Stimulated activated CD4-positive, alpha-beta T cell treated with anti-CD3 and anti-CD28 coated beads, Interleukin-4, amount 100 ng/mL, for 4 hours (primary cell): Measurements from ENCODE around the gene RALB.

ENCODE experiments used
- DNase-seq, 2 experiments: peaks; one replicate each; pipeline ENCODE4 v3.0.0-alpha.2; 2020

The RALB gene

GRCh38 chr2:120265006-120265405, 12.4 kb downstream of the RALB start:
- no peak for DNase-seq

DNA sequence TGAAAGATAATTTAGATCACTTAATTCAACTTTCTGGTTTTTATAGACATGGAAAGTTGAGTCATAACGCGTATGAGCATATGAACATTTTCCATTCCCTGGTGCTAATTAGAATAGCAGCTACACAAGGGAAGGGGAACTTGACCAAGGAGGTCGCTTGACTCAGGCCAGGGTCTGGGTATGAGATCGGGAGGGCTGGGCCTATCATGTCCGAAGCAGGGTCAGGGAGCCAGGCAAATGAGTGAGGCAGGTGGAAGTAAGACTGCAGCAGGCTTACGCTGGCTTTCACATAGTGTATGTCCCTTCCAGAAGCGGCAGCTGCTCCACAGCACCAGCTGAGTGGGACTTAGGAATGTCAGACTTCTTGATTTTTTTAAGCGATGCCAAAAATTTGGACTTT, 14.7 kb downstream of the RALB start:
- no peak for DNase-seq

DNA sequence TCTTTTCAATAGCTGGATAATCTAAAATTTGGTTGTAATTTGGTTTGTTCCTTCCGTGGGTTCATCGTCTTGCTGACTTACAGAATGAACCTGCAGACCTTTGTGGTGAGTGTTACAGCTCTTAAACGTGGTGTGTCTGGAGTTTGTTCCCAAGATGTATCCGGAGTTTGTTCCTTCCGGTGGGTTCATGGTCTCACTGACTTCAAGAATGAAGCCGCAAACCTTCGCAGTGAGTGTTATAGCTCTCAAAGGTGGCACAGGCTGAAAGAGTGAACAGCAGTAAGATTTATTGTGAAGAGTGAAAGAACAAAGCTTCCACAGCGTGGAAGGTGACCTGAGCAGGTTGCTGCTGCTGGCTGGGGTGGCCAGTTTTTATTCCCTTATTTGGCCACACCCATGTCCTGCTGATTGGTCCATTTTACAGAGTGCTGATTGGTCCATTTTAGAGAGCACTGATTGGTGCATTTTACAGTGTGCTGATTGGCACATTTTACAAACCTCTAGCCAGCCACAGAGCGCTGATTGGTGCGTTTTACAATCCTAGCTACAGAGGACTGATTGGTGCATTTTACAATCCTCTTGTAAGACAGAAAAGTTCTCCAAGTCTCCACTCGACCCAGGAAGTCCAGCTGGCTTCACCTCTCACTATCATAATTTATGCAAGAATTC, 16.6 kb downstream of the RALB start:
- no peak for DNase-seq

GRCh38 chr2:120269816-120270215, 17.2 kb downstream of the RALB start:
- DNase-seq: no peak

DNA sequence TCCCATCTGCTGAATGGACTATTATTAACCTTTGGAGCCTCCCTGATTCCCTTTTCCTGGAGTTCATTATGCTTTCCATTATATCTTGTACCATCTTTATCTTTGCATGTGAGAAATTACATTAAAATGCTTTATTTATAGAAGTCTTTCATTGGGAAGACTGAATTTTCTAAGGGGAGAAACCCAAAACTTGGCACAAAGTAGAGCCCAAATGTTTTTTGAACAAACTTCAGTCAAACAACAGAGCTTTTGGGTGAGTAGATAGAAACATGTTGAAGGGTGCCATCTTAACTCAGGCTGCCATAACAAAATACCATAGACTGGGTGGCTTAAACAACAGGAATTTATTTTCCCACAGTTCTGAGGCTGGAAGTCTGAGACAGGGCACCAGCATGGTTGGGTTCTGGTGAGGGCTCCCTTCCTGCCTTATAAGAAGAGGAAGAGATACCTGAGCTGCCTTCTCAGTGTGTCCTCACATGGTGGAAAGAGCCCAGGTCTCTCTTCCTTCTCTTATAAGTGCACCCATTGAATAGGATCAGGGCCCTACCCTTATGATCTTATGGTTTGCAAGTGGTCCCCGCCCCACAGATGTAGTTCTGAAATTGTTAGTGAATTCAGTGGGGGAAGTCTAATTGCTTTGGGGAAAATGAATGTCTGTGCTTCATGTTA, 19.2 kb downstream of the RALB start:
- no peak for DNase-seq

GRCh38 chr2:120272763-120273481, 20.3 kb downstream of the RALB start:
- no peak for DNase-seq

DNA sequence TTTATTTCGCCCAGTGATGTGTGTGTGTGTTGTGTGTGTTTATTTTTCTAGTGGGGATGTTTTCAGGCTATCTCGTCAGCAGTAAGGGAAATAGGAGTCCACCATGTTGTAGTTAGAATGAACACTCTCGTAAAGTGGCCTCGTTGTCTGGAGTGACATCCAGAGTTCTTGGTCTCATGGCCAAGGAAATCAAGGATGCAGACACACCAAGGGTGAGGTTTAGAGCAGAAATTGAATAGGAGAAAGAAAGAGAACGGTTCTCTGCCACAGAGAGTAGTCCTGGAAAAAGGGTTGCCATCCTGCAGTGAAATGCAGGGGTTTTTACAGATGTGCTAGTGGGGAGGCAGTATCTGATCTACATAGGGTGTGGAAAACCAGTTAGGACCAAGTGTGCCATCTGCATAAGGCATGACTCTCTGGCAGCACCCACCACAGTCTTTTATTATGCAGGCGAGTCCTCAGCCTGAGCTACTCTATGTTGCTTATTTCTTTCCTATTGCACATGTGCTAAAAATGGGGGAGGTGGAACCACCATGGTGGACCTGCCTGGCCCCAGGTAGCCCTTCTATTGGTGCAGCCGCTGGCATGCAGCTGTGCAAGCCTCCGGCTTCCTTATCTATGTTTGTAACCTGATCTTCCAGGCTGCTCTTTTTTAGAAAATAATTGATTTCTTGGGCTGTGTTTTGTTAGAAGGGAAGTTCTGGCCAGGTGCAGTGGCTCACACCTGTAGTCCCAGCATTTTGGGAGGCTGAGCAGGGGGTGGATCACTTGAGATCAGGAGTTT, 23.2 kb downstream of the RALB start:
- no peak for DNase-seq

- DNase-seq: no peak
These were observed 25.0 kb downstream of the RALB start for GRCh38 chr2:120277505-120278205.

DNA sequence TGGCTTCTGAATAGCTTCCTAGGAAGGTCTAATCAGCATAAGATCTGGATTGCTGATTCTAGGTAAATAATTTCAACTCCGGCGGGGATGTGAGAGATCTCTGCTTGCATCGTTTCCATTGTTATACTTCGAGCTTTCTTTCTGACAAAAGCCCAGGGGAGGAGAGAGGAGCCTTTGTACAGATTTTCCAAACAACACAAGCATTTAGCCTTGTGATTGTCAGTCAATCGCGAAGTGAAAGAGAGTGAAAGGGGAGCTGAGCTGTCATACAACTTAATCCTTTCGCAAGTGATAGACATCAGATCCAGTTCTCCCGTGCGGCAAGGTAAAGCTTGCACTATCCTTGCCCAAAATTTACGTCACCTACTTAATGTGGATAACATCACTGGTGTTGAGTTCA, 26.2 kb downstream of the RALB start:
- no peak for DNase-seq

GRCh38 chr2:120279708-120280107, 27.1 kb downstream of the RALB start:
- no peak for DNase-seq

DNA sequence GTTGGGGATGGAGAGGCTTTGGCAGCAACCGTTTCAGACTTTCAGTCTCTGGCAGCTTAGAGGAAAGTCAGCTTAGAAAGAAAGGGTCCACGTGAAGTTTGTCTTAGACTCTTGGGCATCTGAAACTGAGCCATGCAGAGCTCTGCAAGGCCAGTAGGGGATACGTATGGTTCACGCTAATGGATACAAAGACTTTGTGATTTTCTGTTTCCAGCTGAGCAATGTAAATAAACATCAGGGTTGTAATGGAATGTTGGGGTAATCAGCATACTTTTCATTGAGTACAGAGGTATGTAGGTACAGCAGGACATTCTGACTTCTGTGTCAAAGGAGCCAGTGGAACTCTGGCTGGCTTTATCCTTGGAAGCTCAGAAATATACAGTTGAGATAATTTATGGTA, 31.0 kb downstream of the RALB start:
- no peak for DNase-seq

DNA sequence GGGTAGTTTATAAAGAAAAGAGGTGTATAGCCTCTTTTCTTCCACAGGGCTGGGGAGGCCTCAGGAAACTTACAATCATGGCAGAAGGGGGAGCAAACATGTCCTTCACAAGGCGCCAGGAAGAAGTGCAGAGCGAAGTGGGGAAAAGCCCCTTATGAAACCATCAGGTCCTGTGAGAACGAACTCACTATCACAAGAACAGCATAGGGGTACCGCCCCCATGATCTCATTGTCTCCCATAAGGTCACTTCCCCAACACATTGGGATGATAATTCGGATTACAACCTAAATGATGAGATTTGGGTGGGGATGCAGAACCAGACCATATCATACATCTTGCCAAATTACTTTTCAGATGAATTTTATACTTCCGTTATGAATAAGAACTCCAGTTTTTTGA, 32.4 kb downstream of the RALB start:
- DNase-seq: no peak

- DNase-seq: peak in 1 of 2 experiments; percentile 5
These were observed 34.7 kb downstream of the RALB start for GRCh38 chr2:120287183-120288015.

- no peak for DNase-seq
These were observed 35.3 kb downstream of the RALB start for GRCh38 chr2:120288016-120288373.

- DNase-seq: no peak
These were observed 36.7 kb downstream of the RALB start for GRCh38 chr2:120289221-120289906.

GRCh38 chr2:120290737-120291136, 38.1 kb downstream of the RALB start:
- DNase-seq: no peak

DNA sequence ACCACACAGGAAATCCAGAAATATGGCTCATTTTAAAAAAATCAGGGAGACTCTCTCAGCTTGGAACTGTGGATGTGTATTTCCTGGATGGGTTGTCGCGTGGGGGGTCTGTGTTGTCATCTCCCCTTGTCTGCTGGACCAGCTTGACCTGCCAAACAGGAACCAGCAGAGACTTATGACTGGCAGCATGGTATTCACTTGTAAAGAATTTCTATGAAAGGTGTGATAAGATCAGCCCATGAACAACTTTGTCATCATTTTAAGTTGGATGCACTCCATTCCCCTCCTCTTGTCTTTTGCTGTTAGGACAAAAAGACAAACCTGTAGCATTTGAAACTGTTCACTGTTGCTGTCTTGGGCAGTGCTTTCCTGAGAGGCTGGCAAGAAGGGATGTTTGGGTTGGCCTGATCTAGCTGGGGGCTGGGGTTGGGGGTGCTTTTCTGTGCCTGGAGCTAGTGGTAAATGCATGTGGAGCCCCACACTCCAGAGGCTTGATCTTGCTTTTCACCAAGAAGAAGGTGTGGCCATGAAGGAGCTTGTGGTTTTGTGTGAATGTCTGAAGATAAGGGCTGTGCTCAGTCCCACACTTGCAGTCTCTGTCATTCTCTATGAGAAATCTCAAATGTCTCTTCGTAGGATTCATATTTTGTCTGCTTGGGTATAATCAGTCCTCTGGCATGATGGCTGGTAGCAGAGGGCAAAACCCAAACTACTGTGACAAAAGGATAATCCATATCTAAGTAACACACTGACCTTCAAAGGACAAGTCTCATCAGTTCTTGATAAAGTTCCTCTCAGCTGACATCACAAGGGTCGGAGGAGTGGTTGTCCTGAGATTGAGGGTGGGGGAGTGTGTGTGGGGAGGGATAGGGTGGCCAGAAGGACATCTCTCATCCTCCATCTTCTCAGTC, 39.0 kb downstream of the RALB start:
- no peak for DNase-seq

DNA sequence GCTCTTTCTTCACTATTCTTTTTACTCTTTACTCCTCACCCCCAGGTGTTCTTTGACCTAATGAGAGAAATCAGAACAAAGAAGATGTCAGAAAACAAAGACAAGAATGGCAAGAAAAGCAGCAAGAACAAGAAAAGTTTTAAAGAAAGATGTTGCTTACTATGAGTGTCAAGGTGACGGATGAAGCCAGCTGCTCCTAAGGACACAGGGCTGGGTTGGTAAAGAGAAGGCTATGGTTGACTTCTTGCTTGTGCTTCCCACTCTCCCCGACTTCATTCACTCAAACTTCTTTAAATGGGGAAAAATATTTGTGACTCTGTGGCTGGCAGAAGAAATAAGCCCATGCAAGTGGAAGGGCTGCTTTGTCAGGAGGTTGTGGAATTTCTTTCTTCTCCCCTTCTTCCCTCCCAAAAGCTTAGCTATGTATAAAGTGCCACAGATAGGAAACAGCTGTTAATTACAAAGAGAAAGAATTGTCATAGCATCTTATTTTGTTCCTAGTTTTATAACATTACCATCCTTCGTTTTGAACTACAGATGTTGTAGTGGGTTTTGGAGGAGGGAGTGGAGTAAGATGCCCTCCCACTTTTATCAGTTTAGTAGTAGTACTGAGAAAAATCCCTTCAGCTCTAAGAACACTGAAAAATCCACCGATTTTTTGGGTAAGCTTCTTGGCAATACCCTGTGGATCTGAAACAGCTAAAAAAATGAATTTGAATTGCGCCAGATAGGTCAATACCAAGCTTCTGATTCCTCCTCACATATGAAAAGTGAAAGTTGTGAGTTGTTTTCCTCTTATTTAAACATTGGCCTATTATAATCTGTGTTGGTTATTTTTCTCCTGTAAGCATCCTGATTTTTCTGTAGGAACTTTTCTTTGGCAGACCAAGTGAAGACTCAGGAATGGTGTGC, 40.7 kb downstream of the RALB start:
- DNase-seq: no peak

DNA sequence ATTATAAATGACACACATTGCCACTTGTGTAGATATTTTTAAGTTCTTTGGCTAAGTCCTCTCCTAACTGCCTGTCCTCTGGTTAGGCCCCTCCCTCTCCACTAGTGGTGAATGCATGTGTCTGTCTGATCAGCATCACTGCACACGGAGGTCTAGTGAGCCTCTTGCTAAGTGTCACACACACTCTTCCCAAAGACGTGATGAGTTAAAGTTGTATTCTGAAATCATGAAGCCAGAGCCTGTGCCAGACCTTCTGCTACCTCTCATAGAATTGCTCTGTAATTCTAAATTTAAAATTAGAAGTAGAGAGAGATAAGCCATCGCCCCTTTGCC, 41.3 kb downstream of the RALB start:
- DNase-seq: no peak
